NCI-H345 (cell line): ENCODE measurements around the gene KCNH1.
"Not testable (repeated sequence)": the region's sequence is repeated elsewhere in the genome, so short reads cannot be mapped to it uniquely, and the experiment has no call there.

ENCODE experiments used
- DNase-seq: peaks from one replicate; lab custom pipeline; 2025; lab: John Stamatoyannopoulos, UW

The KCNH1 gene

DNA sequence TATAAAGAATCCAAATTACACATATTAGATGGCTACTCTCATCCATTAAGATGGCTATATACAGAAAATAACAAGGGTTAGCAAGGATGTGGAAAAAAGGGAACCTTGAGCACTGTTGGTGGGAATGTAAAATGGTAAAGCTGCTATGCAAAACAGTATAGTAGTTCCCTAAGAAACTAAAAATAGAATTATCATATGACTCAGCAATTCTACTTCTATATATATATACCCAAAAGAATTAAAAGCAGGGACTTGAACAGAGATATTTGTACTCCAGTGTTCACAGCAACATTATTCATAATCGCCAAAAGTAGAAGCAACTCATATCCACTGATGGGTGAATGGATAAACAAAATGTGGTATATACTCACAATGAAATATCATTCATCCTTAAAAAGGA lies 126.1 kb downstream of the KCNH1 start:
- DNase-seq = no peak

DNA sequence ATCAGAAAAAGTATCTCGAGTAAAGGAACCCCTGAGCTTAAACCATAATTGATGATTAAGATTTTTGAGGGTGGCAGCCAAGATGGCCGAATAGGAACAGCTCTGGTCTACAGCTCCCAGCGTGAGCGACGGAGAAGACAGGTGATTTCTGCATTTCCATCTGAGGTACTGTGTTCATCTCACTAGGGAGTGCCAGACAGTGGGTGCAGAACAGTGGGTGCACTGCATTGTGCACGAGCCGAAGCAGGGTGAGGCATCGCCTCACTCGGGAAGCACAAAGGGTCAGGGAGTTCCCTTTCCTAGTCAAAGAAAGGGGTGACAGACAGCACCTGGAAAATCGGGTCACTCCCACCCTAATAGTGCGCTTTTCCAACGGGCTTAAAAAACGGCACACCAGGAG lies 138.0 kb downstream of the KCNH1 start:
- not testable (repeated sequence) for DNase-seq

DNA sequence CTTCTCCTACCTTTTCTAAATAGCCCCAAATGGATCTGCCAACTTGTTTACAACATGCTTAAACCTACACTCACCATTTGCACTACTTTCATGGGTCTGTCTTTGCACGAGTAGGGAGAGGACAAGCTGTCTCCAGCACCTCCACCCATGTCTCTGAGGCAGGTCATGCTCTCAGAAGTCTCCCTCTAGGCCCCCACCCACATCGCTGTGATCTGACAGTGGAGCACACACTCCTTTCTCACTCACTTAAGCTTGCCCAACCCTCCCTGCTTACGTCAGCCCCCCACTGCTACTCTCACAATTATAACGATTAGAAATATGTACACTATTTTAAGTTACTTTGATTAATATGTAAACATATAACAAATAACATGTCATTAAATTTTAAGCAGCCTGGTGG lies 141.1 kb downstream of the KCNH1 start:
- DNase-seq = no peak

DNA sequence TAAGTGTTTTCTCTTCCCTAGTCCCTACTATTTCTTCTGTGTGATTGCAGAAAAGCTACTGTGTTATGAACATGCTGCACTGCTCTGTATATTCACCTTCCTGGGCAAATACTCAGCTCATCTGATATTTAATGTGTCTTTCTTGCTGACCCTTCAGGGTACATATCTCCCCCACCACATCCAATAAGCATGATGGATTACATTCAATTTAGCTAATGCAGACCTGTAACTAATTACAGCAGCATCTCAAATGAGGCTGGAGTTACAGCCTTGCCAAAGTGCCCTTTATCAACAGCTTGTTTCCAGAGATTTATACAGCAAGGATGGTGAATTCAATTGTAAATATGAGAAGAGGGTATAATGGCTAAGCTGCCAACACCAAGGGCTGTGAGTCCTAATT lies 144.0 kb downstream of the KCNH1 start:
- no peak for DNase-seq

DNA sequence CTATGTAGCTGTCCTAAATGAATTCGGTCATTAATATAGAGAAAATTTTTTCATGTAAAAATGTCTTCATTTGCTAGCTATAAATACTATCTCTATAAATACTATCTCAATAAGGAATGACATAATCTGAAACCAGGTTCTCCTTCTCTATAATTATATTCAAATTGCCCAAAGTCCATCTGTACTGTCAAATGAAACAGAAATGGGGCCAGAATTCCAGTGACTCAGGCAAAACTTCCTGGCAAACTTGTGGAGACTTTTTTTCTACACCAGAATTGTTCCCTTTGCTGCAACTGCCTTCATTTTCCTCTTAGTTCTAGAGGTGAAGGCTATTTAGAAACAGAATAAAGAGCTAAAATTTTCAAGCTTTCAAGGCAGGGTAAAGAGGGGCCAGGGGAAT lies 152.5 kb downstream of the KCNH1 start:
- DNase-seq = no peak

DNA sequence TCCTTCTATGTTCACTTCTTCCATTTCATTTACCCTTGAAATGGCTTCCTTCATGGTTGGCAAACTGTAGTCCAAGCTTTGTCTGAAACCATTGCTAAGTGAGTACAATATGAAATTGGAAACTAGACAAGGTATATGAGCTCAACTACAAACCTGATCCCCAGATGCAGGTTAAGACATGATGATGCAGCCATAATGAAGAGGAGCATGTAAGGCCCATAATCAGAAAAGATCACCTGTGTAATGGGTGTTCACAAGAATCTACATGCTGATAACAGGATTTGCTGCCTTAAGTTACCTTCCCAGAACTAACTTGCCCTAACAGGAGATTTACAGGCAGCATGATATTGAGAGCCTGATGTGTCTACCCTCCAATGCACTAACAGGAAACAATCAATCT lies 153.9 kb downstream of the KCNH1 start:
- DNase-seq = no peak

DNA sequence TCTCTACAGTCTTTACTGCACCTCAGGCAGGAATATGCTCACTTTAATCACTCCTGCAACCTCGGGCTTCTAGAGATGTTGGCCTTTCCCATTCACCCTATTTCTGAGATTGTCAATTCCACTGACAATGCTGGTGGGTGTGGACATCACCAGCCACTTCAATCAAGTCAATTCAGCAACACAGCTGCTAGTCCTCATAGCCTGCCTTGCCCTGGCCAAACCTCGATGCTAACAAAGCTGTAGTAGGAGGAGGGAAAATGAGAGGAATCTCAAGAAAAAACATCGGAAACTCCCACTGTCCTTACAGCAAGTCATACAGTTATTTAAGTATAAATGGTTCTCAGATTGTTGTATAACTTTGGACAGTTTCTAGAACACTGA lies 155.0 kb downstream of the KCNH1 start:
- no peak for DNase-seq

DNA sequence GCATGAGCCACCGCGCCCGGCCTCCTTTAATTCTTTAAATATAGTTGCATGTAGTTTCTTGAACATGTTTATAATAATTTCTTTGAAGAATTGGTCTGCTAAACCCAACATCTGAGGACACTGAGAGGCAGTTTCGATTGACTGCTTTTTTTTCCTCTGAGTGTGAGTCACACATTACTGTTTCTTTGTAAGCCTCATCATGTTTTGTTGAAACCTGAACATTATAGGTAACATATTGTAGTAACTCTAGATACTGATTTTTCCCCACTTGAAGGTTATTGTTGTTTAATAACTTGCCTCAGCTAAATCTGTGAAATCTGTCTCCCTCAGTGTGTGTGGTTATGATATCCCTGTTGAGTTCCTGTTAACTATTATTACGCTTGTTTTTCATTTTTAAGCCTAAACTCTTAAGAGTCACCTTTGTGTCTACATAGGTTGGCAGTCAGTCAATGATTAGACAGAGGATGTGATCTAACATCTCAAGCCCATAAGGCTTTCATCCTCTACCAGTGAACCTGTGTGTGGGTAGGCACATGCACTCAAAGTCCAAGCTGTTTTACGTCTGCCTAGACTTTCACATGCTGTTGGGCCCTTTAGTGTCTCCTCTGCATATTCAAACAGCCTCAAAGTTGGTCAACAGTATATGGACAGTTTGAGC lies 155.5 kb downstream of the KCNH1 start:
- DNase-seq = no peak

DNA sequence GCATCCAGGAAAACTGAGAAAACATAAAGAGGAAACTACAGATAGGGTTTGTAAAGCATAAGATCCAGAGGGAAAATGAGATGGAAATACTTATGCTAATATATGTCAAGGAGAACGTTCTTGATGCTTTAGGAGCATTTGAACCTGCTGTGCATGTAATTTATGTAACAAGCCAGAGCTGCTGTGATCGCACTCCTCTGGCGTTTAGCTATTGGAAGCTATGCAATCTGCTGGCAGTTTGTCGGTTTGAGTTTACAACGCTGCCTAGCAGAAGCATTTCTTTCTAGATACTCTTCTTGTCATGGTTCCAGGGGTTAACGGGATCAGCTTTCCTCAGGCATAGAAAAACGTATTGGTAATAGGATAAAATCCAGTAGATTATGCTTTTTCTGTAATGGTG lies 182.7 kb downstream of the KCNH1 start:
- DNase-seq = no peak

DNA sequence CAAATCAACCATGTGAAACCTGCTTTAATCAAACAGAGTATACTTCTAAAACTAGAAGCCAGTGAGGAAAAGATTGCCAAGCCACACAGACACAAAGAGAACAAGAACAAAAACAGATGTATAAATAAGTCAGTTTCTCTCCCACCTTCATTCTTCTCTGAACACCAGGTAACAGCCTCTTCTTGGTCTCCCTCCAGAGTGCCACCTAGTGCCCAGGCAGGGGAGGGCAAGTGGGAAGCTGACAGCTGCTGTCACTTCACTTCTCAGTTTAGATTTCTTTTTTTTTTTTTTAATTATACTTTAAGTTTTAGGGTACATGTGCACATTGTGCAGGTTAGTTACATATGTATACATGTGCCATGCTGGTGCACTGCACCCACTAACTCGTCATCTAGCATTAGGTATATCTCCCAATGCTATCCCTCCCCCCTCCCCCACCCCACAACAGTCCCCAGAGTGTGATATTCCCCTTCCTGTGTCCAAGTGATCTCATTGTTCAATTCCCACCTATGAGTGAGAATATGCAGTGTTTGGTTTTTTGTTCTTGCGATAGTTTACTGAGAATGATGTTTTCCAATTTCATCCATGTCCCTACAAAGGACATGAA lies 183.9 kb downstream of the KCNH1 start:
- peak; percentile 20 for DNase-seq

DNA sequence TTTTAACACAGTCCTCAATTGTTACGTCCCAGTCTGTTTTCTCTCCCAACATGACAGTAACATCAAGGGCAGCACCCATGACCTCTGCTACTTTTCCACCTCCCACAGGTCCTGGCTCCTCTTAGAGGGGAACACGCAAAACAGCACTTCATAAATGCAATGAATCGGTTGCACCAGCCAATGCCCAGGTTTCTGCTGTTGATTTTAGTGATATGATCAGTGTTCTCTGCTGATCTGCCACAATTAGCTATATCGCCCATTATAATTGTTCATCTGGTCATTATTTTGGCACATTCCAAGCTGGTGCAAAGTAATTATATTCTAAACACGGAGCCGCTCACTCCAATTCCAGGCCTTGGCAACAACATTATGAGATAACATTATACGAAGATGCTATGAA lies 184.5 kb downstream of the KCNH1 start:
- no peak for DNase-seq

DNA sequence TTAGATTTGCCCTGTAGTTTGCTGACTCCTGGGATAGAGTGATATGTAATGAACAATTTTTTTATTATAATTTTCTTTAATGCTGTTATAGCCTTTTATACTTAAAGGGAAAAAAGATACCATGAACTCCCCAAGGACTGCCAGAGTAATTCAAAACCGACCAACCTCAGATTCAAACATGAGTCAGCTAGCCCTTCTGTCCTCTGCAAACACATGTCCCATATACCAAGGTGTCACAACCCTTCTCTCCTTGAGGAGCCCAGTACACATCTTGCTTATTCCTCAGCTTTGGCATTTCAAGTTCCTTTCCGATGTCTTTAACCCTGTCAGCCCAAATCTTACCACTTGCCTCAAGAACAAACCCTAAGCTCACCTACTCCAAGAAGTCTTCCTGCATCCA lies 184.9 kb downstream of the KCNH1 start:
- DNase-seq = no peak

DNA sequence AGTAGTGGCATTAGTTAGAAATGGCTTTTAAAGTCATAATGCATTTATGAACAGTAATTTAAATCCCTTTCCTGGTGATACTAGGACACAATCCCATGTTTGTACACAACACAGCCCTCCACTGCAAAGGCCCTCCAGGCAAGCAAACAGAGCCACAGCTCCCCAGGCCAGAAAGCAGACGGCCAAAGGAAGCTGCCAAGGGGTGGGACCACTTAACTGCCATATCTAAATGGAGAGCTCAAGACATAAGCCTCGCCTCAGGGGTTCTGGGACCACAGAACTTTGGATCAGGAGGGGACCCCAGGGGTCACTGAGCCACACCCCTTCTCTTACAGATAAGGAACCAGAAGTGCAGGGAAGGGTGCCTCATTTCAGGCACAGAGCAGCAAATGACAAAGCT lies 189.7 kb downstream of the KCNH1 start:
- no peak for DNase-seq

DNA sequence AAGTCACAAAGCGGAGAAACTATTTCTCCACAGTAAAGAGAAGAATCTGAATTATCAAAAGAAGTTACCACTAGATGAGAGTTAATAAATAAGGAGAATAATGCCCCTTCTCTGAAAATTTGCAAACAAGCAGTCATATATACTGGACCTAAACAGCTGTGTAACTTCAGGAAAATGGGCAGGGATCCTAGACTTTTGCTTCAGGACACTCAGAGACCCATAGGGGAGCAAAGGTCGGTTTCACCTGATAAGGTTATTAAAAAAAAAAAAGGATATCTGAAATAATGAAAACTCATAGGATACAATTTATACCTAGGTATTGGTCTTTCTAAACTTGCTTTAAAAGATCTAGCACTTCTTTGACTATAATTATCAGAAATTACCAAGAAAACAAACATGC lies 191.4 kb downstream of the KCNH1 start:
- no peak for DNase-seq

DNA sequence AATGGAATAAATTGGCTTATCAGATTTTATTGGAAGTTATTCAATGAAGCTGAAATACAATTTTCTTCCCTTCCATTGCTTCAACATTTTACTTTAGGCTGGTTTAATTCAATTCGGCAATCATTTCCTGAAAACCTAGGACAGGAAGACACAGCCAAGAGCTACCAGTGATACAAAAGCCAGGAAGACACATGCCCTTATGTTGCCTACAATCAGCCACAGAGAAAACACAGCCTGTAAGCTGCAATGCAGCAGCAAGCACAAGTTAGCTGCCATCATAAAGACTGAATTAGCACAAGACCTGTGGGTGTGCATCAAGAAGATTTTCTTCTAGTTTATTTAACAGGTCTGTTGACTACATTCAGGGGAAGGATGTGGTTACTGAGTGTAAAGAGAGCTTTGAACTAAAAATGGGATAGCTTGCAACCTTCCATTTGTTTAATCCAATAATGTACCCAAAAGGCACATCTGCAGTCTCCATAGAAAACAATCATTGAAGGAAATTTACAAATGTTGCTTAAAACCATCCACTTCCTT lies 193.8 kb downstream of the KCNH1 start:
- DNase-seq = no peak

DNA sequence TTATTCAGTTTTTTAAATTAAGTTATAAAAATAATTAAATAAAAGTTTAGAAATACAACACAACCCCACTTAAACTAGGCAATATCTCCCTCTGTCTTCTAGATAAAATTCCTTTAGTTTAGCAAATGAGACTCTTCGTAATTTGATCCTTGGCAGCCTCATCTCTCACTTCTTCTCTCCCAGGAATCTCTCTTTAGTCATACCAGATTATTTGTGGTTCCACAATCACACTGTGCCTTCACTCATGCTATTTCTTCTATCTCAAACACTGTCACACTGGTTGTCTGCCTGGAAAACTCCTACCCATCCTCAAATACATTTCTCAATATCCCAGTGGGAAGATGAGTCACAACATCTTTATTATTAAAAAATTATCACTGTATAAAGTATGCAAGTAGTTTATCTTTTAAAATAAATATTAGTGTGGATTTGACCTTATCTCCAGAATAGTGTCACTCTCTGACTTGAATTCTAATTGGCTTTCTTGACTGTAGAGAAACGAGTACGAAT lies 195.5 kb downstream of the KCNH1 start:
- DNase-seq = no peak

DNA sequence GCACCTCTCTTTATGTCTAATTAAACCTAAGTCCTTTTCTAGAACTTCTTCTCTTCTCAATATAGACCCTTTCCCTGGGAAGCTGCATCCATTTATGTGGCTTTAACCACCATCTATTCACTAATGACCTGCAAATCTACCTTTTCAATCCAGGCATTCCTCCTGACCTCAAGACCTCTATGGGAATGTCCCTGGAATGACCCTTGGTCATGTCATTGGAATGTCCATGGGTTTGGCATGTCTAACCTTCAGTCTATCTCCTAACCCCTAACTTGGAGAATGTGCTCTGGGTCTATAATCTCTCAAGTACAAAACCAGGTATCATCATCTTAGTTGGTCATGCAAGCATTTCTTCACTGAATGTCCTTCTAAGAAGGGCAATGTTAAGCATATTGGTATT lies 196.1 kb downstream of the KCNH1 start:
- DNase-seq = no peak

DNA sequence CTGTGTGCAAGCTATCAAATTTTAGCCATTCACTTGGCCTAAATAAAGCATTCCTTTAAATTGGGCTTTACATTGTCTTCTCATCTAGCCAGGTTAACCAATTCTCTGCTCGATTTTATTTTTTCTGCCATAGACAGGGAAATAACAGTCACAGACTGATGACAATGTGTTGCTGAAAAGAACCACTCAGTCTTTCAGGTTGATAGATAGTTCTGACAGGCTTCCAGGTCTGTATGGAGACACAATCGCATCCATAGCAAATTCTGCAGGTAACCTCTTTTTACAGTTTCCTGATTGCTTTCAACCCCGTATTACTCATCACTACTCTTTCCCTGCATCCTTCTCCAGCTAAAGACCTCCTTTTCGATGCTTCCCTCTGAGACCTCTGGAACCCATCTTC lies 198.0 kb downstream of the KCNH1 start:
- no peak for DNase-seq

DNA sequence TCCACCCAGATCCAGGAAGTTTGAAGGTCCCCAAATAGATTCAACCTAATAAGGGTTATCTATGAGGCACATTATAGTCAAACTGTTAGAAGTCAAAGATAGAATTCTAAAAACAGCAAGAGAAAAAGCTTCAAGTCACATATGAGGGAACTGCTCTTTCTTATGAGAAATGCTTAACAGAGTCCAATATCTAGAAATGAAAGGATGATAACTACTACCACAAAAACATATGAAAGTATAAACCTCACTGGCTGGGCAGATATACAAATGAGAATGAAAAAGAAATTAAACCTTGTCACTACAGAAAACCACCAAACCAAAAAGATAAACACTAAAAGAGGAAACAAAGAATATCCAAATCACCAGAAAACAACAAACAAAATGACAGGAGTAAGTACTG lies 201.8 kb downstream of the KCNH1 start:
- no peak for DNase-seq

DNA sequence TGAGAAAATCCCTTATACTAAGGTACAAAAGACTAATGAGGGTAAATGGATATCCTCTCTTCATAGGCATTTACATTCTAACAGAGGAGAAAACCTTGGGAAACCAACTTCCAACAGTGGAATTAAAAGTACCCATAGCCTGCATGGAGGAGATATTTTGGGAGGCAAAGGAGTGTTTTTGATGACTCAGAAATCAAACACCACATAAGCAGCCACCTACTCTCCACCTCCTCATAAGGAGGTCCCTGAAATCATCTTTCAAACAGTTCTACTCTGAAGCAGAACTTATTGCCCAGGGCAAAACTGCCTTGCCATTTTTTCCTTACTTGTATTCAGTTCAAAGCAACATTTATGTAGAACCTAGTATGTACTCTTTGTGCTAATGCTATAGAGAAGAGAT lies 211.3 kb downstream of the KCNH1 start:
- DNase-seq = no peak

DNA sequence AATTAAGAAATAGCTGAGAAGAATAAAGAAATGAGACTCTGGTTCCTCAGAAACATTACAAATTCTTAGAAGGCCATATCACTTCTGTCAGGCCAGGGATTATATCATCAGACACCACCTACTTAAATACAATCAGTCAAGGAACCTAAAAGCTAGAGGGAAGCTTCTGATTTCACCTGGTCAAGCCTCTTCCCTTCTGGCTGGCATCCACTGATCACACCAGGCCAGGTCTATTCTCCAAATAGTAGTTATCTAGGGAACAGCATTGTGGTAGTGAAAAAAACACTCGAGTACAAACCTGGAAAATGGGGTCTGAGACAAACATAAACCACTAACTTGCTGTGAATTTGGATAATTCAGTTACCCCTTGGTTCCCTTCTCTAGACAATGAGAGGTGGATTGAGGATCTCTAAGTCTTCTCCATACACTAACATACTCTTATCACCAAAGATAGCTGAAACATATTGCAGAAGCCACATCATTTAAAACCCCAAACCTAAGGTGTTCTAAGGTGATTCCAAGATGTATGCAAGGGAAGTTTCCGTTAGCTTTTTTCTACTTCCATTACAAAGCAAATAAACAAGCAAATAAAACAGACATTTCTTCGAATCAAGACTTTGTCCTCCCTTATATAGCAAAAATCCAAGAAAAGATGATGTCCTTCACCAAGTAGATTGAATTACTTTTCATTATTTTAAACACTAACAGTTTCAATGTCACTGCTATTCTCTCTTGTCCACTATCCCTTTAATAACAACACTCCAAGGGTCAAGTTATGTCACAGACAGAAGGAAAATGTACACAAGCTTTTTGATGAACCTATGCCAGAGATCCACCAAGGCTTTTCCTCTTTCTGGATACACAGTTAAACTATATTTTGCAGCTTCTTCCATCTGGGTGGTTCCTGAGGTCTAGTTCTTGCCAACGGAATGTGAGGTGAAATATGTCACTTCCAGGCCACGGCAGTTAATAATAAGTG lies 212.9 kb downstream of the KCNH1 start:
- no peak for DNase-seq

DNA sequence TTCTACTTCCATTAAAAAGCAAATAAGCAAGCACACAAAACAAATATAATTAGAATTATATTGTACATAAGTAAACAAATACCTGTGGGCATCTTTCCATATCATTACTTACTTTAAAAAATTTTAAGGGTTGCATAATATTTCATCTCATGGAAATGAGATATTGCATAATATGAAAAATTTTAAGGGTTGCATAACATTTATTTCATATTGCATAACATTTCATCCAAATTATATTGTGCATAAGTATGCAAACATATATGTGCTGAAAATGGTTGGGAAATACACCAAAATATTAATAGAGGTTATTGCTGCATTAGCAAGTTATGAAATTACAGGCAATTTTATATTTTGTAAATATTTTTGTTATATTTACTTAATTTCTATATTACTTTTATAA lies 213.7 kb downstream of the KCNH1 start:
- DNase-seq = no peak

DNA sequence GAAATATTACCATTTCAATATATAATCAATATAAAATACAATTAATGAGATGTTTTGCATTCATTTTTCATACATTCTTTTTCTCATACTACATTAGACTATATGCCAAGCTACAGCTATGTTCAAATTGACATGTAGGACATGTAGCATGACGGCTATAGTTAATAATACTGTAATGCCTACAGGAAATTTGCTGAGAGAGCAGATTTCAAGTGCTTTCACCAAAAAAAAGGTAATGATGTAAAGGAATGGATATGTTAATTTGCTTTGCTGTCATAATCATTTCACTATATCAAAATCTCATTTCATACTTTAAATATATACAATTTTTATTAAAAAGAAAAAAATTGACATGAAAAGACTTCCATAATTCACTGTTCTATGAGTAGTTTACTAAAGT lies 215.1 kb downstream of the KCNH1 start:
- DNase-seq = no peak
